ENCODE measurements around the gene SPPL2C.

SPPL2C gene

GRCh38 chr17:45820052-45820780 is 24.5 kb upstream of the SPPL2C start:
- no peak for TF ChIP-seq CTCF (IDR thresholded peaks at IDR 0.05; ENCODE audit: extremely low read depth, insufficient read depth, missing control alignments)
- DNase-seq (ENCODE audit: low spot score) = no peak
- in situ Hi-C loops (cut with MboI; ENCODE audit: low pct_unique_long_range_greater_than_20kb, low sequenced_read_pairs, unreplicated experiment) = loop anchor here (10.0 kb wide), 1 partner anchor 175 kb away; no protein-coding TSS in a partner anchor

GRCh38 chr17:45821147-45821546 is 23.5 kb upstream of the SPPL2C start:
- no peak for TF ChIP-seq CTCF (IDR thresholded peaks at IDR 0.05; ENCODE audit: extremely low read depth, insufficient read depth, missing control alignments)
- in situ Hi-C loops (cut with MboI; ENCODE audit: low pct_unique_long_range_greater_than_20kb, low sequenced_read_pairs, unreplicated experiment) = loop anchor here (10.0 kb wide), 1 partner anchor 176 kb away; no protein-coding TSS in a partner anchor
- no peak for DNase-seq (ENCODE audit: low spot score)

DNA sequence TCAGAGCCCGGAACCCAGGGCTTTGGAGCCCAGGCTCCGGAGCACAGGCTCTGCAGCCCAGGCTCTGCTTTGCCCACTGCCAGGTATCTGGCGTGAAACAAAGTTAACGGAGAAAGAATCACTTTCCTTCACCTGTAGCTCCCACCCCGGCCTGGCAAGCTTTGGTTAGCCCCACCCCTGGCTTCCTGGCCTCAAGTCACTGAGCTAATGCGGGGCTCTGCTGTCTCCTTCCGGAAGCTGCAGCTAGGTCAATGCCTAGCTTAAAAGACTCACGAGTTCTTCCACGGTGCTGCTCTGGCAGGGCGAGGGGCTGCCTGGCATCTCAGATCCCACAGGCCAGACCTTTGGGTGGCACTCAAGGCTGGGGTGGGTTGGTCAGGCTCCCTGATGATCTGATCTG is 21.1 kb upstream of the SPPL2C start:
- DNase-seq (ENCODE audit: low spot score) = no peak
- TF ChIP-seq CTCF (IDR thresholded peaks at IDR 0.05; ENCODE audit: extremely low read depth, insufficient read depth, missing control alignments) = no peak
- in situ Hi-C loops (cut with MboI; ENCODE audit: low pct_unique_long_range_greater_than_20kb, low sequenced_read_pairs, unreplicated experiment) = loop anchor here (10.0 kb wide), 1 partner anchor 179 kb away; no protein-coding TSS in a partner anchor

- in situ Hi-C loops (cut with MboI; ENCODE audit: low pct_unique_long_range_greater_than_20kb, low sequenced_read_pairs, unreplicated experiment) = loop anchor here (10.0 kb wide), 1 partner anchor 180 kb away; no protein-coding TSS in a partner anchor
- no peak for TF ChIP-seq CTCF (IDR thresholded peaks at IDR 0.05; ENCODE audit: extremely low read depth, insufficient read depth, missing control alignments)
- DNase-seq (ENCODE audit: low spot score) = no peak
Measured at GRCh38 chr17:45824475-45824874, 20.2 kb upstream of the SPPL2C start.

DNA sequence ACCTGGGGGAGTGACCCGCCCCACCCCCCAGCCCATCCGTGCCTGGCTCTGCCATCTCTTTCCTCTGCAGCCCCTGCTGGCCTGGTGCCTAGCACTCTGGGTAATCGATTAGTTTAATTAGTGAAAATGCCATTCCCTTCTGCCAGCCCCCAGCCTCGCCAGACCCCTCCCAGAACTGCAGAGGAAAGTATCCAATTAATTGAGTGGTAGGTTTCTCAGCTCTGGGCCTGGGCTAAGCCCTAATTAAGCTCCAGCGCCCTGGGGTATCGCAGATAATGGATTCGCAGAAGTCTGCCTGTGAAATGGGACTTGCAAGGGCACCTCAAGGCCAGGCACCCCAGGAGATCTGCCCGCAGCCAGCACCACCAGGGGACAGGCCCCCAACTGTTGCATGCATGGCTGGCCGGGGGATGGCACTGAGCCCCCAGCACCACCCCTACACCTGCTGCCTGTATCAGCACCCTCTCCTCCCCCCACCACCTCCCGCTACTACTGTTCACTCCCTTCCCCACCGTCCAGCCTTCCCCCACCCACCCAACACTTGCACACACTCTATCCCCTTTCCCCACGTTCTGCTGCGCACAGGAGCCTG is 19.7 kb upstream of the SPPL2C start:
- in situ Hi-C loops (cut with MboI; ENCODE audit: low pct_unique_long_range_greater_than_20kb, low sequenced_read_pairs, unreplicated experiment) = loop anchor here (10.0 kb wide), 1 partner anchor 180 kb away; no protein-coding TSS in a partner anchor
- TF ChIP-seq CTCF (IDR thresholded peaks at IDR 0.05; ENCODE audit: extremely low read depth, insufficient read depth, missing control alignments) = no peak
- no peak for DNase-seq (ENCODE audit: low spot score)

DNA sequence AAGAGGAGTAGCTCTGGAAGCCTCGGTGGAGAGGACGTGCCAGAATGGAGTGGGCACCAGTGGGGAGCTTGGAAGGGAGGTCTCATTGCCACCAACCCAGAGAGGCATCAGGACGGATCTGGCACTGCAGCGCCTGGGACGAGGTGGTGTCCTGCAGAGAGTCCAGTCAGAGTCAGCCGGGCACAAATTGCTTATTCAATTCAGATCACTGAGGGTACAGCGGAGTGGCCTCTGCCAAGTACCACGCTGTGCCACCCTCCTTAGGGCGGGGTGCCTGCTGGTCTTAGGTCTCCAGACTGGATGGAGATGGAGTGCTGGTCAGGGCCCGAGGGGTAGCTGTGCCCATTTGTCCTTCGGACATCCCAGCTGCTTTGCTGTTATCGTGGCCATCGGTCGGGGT is 18.9 kb upstream of the SPPL2C start:
- in situ Hi-C loops (cut with MboI; ENCODE audit: low pct_unique_long_range_greater_than_20kb, low sequenced_read_pairs, unreplicated experiment) = loop anchor here (10.0 kb wide), 1 partner anchor 181 kb away; no protein-coding TSS in a partner anchor
- no peak for TF ChIP-seq CTCF (IDR thresholded peaks at IDR 0.05; ENCODE audit: extremely low read depth, insufficient read depth, missing control alignments)
- DNase-seq (ENCODE audit: low spot score) = no peak

Measured in GM13977 (cell line).